Measurements from ENCODE around the gene ARX. TPM values are rescaled to one million over a fixed set of nuclear protein-coding genes. Genes with fewer than 3 reads are reported as not detected.

ARX gene
- total RNA-seq, 1 donor from 2014 or later, result not detected

GRCh38 chrX:25011589-25012432 lies 4.0 kb downstream of the ARX start:
- H3K27ac ChIP-seq, result no peak overlapping the region
- no peak overlapping the region for H3K4me3 ChIP-seq
- DNase-seq (ENCODE audit: low spot score in 2 of 2), result no peak
- H3K36me3 ChIP-seq, result no peaks in the 10 kb centered on the region
- H3K9me3 ChIP-seq, result no peaks in the 10 kb centered on the region
- H3K4me1 ChIP-seq, result peaks cover 0 to 3% of the 10 kb centered on the region in 2 donors
- intact Hi-C loops (cut with DNase I), result no loop called here
- TF ChIP-seq CTCF (IDR thresholded peaks at IDR 0.05), result no peak
- peaks cover 12% of the 10 kb centered on the region for H3K27me3 ChIP-seq

- Histone ChIP-seq H3K27me3 (peaks cover 15% of the 10 kb centered on the region), H3K4me3 (no peak overlapping the region), H3K4me1 (peaks cover 0 to 3% of the 10 kb centered on the region in 2 donors), H3K9me3 (no peaks in the 10 kb centered on the region), H3K36me3 (no peaks in the 10 kb centered on the region), H3K27ac (no peak overlapping the region)
- no peak for TF ChIP-seq CTCF (IDR thresholded peaks at IDR 0.05)
- intact Hi-C loops (cut with DNase I), result no loop called here
- DNase-seq (ENCODE audit: low spot score in 2 of 2), result no peak
These were observed 4.8 kb downstream of the ARX start for GRCh38 chrX:25010784-25011588.

GRCh38 chrX:25009407-25009806 lies 6.4 kb downstream of the ARX start:
- H3K4me1 ChIP-seq, result peaks cover 3% of the 10 kb centered on the region in 2 donors
- peaks cover 16% of the 10 kb centered on the region for H3K27me3 ChIP-seq
- TF ChIP-seq CTCF (IDR thresholded peaks at IDR 0.05), result no peak
- no peak overlapping the region for H3K4me3 ChIP-seq
- intact Hi-C loops (cut with DNase I), result no loop called here
- H3K9me3 ChIP-seq, result no peaks in the 10 kb centered on the region
- DNase-seq (ENCODE audit: low spot score in 2 of 2), result no peak
- no peaks in the 10 kb centered on the region for H3K36me3 ChIP-seq
- H3K27ac ChIP-seq, result no peak overlapping the region

- intact Hi-C loops (cut with DNase I), result no loop called here
- peaks cover 0 to 3% of the 10 kb centered on the region in 2 donors for H3K4me1 ChIP-seq
- no peak for DNase-seq (ENCODE audit: low spot score in 2 of 2)
- H3K36me3 ChIP-seq, result no peaks in the 10 kb centered on the region
- no peaks in the 10 kb centered on the region for H3K9me3 ChIP-seq
- no peak overlapping the region for H3K27ac ChIP-seq
- H3K27me3 ChIP-seq, result peaks cover 13% of the 10 kb centered on the region
- TF ChIP-seq CTCF (IDR thresholded peaks at IDR 0.05), result no peak
- no peak overlapping the region for H3K4me3 ChIP-seq
These were observed 8.4 kb downstream of the ARX start for GRCh38 chrX:25007059-25008053.

- TF ChIP-seq CTCF (IDR thresholded peaks at IDR 0.05), result no peak
- no peak for DNase-seq (ENCODE audit: low spot score in 2 of 2)
- H3K4me1 ChIP-seq, result peaks cover 0 to 3% of the 10 kb centered on the region in 2 donors
- H3K4me3 ChIP-seq, result no peak overlapping the region
- intact Hi-C loops (cut with DNase I), result no loop called here
- no peaks in the 10 kb centered on the region for H3K36me3 ChIP-seq
- no peaks in the 10 kb centered on the region for H3K9me3 ChIP-seq
- H3K27ac ChIP-seq, result no peak overlapping the region
- H3K27me3 ChIP-seq, result peaks cover 13% of the 10 kb centered on the region
These were observed 9.1 kb downstream of the ARX start for GRCh38 chrX:25006586-25007058.

All from ascending aorta (tissue), 2 donors.